NCI-H2029 treated with DMSO at 0.1 percent for 48 hours (cell line): ENCODE measurements around the gene CCDC183.
A peak's percentile ranks its signal among the peaks of the same experiment; 100 is the strongest.
"Not testable (repeated sequence)": the region's sequence is repeated elsewhere in the genome, so short reads cannot be mapped to it uniquely, and the experiment has no call there.

Source experiments
- DNase-seq: peaks from one replicate; lab custom pipeline; 2025; lab: John Stamatoyannopoulos, UW

CCDC183 gene

DNA sequence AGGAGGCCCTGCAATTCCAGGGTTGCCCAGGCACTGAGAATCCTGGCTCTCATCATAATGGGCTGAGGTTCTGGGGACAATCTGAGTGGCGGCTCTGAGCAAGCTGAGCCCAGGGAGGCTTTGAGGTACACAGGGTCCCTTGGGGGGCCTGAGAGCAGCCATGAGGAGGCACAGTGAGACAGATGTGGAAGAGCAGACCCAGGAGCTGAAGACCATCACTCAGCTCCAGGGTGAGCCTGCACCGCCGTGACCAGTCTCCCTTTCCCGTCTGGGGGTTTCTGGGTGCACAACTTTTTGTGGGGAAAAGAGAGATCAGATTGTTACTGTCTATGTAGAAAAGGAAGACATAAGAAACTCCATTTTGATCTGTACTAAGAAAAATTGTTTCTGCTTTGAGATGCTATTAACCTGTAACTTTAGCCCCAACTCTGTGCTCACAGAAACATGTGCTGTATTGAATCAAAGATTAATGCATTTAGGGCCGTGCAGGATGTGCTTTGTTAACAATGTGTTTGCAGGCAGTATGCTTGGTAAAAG lies at the start of gene CCDC183:
CCDC183 (plus strand) TSS at position 101 of the 537 bp plus-strand sequence; CDS start at position 161, 60 bp downstream.
- no peak for DNase-seq

DNA sequence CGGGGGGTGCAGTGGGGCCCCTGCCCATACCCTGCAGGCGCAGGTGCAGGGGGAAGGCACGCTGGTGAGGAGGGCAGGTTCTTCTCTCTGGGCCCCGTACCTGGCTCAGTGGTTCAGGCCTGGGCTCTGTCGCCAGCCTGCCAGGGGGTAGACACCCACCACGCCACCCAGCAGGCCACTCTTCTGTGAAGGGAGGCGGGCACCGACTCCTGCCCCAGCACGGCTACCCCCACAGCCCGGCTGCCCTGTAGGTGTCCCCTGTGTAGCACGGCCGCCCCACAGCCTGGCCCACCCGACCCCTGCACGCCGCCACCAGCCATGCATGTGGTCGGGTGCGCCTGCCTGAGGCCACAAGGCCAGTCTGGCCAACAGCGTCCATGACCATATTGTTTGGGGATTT lies 49.5 kb upstream of the CCDC183 start:
- DNase-seq, result no peak

DNA sequence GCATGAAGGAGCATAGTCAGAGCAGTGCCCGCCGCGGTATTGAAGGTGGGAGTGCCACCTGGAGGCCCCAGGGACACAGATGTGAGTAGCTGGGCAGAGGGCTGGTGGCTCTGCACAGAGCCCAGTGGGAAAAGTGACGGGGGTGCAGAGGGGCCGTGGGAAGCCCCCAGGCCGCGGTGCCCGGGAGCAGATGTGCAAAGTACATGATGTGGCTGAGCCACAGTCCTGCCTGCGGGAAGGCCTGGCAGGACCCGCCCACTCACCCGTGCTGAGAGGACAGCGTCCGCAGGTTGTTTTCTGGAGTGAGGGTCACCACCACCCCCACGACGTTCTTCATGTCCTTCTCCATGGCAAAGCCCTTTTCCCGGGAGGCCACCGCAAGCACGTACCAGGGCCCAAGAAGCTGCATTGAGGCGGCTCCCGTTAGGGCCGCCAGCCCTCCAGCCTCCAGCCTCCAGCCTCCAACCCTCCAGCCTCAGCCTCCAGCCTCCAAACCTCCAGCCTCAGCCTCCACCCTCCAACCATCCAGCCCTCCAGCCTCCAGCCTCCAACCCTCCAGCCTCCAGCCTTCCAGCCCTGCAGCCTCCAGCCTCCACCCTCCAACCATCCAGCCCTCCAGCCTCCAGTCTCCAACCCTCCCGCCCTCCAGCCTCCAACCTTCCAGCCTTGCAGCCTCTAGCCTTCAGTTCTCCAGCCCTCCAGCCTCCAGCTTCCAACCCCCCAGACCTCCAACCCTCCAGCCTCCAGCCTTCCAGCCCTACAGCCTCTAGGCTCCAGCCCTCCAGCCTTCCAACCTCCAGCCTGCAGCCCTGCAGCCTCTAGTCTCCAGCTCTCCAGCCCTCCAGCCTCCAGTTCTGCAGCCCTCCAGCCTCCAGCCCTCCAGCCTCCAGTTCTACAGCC lies 48.7 kb upstream of the CCDC183 start:
- no peak for DNase-seq

DNA sequence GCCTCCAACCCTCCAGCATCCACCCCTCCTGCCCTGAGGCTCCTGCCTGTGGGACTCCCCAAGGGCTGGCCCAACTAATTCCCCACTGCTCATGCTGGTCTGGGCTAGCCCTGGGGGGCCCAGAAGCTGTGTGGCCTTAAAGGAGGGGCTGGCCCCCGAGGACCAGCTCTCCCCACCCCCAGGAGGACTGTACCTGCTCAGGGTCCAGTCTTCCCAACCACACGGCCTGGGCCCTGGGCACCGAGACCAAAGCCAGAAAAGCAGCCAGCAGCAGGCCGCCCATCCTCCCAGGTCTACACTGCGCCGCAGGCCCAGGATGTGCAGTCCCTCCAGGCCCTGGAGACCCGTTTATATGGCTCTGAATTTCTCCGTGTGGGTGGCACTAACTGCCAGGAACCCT lies 47.9 kb upstream of the CCDC183 start, which contains the start of gene LCN6:
LCN6 (minus strand) TSS at position 325 of the 400 bp plus-strand sequence; CDS start at position 283, 42 bp downstream.
- no peak for DNase-seq

DNA sequence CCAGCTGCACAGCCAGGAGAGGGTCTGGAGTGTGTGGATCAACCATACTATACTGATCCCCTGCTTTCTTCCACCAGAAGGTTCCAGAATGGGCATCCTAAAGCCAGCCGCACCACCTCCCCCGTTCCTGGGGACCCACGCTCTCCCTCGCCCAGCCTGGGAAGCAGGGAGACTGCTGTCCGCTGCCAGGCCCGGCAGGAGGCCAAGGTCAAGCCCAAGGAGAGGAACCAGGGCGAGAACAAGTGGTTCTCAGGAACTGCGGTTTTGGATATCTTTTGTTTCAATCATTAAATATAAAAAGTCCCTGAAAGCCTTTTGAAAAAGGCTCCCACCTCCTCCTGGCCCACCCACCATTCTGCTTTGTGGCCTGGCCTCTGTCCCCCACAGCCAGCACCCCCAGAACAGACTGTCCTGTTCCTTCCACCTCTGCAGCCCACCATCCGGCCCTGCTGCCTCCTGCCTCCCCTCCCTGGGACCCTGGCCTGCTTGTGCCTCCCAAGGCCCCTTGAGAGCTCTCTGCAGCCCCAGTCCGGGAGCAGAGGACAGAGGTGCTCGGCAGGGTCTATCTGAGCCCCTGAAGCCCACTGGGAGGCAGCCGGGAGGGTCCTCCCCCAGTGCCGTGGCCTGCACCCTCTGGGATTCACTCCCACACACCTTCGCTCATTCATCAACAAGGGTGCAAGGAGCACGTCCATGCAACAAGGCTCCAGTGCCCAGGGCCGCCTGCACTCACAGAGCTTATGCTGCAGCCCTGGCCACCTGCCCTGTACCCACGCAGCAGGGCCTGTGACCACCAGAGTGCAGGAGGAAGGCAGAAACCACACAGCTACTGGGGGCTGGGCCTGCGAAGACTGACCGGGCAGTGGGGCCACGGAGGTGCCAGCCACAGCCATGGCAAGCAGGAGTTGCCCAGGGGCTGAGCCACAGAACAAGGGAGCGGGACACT lies 47.2 kb upstream of the CCDC183 start:
- DNase-seq, result no peak

DNA sequence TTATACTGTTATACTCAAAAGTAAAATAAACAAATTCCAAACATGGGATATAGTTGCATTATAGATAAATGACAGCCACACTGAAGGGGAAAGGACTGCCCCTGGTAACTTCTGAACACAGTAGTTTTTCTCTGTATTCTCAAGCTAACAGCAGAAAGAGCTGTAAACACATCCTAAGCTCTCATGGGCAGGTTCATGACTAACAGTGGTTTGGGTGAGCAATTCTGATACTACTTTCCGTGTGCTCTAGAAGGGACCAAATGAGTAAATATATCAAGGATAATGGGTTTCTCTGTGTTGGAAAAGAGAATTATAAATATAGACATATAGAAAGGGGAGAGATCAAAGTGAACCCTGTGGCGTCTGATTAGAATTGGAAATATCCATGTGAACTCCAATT lies 45.6 kb upstream of the CCDC183 start:
- no peak for DNase-seq

DNA sequence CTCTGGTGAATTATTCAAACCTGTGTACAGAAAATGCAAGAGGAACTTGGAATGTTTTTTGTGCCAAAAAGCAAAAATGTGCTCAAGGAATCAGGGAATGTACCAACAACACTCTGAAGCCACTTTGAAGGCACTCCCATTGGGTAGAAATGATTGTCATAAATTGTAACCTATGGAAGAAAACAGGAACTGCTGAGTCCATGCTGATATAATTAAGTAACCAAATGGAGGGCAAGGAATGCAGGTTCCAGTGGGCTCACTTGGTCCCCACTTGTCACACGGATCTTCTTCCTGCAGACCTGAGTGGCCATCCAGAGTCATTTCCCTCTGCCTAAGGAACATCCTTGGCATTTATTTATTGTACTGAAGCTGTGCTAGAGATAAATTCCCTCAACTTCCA lies 44.9 kb upstream of the CCDC183 start:
- DNase-seq, result no peak

DNA sequence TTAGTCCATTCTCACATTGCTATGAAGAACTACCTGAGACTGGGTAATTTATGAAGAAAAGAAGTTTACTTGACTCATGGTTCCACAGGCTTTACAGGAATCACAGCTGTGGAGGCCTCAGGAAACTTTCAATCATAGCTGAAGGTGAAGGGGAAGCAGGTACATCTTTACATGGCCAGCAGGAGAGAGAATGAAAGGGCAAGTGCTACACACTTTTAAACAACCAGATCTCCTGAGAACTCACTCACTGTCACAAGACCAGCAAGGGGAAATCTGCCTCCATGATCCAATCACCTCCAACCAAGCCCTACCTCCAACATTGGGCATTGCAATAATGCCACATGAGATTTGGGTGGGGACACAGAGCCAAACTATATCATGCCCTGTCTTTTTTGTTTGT lies 44.3 kb upstream of the CCDC183 start:
- DNase-seq, result no peak

DNA sequence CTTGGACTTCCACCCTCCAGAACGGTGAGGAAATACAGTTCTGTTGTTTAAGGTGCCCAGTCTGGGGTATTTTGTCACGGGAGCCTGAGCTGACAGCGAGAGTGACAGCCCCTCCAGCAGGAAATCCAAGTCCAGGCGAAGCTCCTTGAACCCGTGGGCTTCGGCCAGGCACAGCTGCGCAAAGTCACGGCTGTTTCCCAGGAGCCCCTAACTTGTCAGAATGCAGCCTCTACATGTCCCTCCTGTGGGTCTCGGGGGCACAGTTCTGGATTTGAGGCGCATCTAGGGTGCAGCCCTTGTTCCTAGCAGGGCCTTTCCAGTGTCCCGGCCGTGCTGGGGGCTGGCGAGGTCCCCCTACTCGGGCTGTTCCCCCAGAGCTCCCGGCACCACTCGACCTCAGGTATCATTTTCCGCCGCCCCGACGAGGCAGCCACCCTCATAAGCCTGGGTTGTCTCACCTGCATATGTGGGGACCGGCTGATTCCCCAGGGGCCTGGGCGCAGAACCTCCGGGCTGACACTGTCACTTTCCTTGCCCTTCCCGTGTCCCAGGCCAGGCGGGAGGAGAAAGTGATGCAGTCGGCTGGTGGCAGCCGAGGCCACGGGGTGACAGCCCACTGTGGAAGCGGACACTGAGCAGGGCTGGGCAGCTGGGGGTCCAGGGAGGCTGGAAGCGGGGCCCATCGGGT lies 42.6 kb upstream of the CCDC183 start:
- no peak for DNase-seq

DNA sequence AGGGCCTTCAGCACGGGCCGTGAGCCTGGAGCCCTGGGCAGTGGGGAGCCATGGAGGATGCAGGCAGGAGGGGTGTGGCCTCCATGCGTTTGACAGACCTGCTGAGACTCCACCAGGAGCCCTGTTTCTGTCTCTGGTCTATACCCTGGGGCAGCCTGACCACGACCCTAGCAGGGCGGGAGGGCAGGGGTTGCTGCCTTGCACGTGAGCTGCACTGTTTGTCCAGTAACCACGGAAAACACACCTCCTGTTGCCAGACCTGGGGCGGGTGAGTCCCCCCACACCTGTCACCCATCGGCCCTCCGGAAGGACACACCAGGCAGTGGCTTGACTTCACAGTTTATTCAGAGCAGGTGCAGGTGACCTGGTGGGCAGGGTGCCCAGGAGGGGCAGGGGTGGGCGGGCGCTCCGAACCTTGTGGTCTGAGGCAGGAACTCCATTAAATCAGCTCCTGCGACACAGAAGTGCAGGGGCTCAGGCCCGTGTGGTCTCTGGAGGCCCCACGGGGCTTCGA lies 42.0 kb upstream of the CCDC183 start:
- DNase-seq, result peak; percentile 42

DNA sequence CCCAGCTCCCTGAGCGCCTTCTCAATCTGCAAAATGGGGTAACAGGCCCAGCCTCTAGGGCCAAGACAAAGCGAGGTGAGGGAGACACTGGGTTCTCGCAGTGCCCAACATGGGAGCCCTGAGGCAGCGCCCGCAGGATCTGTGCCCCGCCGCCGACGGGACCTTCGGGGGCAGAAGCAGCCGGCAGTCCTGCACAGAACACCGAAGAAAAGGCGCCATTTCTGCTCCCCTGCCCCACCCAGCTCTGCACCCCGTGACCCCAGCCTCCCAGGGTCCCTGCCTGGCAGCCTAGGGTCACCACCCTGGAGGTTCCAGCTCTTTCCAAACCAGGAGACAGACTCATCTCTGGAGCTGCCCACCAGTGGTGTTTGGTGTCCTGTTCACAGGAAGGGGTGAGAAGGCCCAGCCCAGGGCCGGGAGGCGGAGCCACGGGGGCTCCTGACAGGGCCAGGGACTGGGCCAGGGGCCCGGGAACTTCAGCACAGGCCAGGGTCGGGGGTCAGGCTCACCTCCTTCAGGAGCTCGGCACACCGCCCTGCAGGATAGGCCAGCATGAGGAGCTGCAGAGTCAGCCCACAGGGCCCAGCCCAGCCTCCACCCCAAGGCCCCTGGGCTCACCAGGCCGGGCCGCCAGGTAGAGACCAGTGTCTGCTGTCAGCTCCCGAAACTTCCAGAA lies 41.4 kb upstream of the CCDC183 start:
- DNase-seq, result no peak

DNA sequence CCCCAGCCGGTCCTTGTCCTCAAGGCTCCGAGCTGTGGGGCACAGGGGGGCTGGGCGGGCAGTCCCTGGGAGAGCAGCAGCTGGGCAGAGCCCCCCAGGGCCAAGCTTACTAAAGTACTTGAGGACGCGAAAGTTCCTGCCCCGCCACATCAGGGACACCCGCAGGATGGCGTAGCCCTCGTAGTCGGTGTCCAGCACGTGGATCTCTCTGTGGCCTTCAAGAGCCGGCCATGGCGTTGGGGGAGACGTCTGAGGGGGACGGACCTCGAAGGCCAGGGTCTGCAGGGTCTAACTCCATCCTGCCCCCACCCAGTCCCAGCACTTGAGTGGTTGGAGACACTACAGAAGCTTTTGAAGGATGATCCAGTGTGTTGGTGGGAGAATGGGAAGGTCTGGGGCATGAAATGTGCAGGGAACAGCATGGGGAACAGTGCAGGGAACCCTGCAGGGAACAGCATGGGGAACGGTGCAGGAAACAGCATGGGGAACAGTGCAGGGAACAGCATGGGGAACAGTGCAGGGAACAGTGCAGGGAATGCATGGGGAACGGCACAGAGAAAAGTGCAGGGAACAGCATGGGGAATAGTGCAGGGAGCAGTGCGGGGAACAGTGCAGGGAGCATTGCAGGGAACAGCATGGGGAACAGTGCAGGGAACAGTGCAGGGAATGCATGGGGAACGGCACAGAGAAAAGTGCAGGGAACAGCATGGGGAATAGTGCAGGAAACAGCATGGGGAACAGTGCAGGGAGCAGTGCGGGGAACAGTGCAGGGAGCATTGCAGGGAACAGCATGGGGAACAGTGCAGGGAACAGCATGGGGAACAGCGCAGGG lies 40.6 kb upstream of the CCDC183 start:
- DNase-seq, result not testable (repeated sequence)

DNA sequence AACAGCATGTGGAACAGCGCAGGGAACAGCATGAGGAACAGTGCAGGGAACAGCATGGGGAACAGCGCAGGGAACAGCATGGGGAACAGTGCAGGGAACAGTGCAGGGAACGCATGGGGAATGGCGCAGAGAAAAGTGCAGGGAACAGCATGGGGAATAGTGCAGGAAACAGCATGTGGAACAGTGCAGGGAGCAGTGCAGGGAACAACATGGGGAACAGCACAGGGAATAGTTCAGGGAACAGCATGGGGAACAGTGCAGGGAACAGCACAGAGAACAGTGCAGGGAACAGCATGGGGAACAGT lies 40.1 kb upstream of the CCDC183 start:
- no peak for DNase-seq

DNA sequence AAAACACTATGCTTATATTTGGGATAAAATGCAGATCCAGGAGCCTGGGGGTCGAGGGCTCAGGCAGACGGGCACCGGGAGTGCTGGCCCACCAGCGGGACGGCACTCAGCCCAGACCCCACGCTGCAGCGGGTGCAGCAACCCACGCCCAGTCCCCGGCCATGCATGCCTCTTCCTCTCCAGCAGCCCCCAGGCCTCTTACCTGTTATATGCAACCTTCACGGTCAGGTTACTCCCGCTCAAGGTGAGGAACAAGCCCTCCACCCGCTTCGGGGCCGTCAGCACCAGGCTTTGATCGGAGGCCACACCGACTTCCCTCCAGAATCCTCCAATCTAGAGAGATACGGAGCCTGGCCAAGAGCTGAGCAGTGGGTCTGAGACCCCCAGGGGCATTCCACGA lies 39.3 kb upstream of the CCDC183 start:
- DNase-seq, result no peak

DNA sequence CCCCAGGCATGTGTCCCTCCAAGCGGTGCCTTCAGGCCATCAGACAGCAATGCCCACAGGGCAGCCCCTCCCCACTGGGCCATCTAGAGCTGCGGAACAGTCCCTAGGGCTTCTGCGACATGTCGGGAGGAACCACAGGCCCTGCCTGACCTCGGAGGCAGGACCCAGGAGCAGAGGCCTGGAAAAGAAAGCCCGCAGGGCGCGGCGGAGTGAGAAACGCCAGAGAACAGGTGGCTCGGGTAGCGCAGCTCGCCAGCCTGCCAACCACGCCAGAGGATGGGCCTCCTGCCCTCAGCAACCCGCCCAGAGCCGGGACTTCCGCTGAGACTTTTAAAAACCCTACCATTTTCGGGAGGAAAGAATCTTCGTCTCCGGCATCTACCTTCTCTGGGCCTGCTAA lies 38.8 kb upstream of the CCDC183 start:
- DNase-seq, result no peak

DNA sequence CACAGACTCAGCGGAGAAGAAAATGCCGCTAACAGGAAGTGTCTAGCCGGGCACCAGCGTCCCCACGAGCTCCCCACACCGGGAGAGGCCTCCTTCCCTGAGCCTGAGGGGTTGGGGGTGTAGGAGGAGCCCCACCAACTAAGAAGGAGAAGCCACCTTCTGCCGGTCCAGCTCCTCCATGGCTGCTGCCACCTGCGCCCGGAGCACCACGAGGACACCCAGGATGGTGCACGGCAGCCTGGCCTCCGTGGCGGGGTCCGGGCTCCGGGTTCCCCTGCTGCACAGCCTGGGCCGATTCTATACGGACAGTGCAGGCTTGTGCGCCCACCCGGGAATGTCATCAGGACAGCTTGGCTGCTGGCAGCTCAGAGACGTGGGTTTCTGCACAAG lies 38.4 kb upstream of the CCDC183 start:
- no peak for DNase-seq

DNA sequence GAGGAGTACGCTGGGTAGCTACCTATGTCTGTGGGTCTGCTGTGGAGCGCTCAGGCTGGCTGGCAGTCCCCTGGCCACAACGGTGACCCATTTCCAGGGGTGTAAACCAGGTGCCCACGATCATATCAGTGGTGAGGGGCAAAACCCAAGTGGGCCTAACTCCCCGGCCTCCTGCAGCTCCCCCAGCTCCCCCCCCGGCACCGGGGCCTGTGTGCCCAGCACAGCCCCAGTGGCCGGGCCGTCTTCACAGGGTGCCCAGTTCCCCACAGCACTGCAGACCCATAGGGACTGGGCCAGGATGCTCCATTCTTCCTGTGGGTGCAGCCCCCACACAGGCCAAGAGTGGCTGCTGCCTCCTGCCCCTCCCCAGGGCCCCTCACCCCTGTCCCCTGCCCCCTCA lies 37.1 kb upstream of the CCDC183 start:
- no peak for DNase-seq

DNA sequence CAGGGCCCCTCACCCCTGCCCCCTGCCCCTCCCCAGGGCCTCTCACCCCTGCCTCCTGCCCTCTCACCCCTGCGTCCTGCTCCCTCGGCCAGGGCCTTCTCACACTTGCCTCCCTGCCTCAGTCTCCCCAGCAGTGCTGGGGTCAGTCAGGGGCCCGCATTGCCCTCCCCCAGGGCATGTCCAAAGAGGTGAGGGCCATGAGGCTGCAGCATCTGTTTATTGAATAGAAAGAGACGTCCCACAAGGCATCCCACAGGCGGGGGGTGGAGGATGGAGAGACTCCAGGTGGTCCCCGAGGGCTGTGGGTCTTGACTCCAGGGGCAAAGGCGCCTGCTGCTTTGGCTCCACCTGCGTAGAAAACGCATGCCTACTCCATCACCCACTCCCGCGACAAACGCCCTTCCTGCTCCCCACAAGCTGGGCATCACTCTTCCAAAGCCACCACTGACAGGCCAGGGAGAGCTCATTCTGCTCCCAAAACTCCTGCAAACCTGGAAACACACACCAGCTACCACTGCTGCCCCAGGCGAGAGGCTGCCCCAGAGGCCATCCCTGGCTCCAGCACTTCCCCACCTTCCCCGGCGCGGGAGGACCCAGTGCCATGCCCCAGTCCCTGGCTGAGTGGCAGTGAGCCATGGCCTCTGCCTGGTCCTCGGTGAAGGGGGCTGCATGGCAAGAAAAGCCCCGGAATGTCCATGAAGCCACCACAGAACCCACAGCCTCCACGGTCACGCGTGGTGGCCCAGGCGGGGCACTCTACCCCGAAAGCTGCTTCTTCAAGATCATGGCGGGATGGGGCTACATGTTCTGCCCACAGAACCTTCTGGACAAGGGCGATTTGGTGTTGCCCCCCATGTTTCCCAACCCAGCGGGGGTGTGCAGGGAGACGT lies 36.5 kb upstream of the CCDC183 start:
- no peak for DNase-seq

DNA sequence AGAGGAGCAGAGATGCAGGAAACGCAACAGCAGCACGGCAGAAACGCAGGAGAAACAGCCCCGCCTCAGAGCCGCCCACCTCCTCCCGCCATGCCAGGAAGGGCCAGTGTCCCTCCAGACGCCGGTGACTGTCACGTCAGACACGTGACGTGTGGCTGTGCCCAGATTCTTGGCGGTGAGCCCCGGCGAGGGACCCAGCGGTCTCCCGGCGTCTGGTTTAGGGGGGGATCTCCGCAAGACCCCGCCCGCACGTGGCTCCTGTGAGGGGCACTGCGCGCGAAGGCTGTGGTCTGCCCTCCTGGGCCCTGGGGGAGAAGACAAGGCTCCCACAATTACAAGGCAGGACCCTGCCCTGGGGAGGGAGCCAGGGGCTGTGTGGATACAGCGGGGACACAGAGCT lies 35.7 kb upstream of the CCDC183 start:
- DNase-seq, result no peak
